Right kidney (tissue), 1 donor: Measurements from ENCODE around the gene SMPD3.

Experiments
- DNase-seq: peaks from one replicate; pipeline ENCODE4 v3.0.0-alpha.2; 2016

The SMPD3 gene

DNA sequence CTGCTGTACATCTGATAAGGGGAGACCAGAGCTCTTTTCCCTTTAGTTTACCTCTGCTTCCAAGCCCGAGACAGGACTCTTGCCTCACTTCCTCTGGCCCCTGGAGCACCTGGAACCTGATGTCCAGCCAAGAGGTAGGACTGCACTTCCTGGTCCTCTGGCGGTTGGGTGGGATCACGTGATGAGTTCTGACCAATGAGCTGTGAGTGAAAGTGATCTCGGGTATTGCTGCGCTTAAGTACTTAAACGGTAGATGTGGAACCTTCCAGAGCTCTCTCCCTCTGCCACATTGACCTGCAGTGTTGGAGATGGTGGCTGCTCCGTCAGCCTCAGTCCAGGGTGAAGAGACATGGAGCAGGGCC, 67.0 kb downstream of the SMPD3 start:
- no peak for DNase-seq

DNA sequence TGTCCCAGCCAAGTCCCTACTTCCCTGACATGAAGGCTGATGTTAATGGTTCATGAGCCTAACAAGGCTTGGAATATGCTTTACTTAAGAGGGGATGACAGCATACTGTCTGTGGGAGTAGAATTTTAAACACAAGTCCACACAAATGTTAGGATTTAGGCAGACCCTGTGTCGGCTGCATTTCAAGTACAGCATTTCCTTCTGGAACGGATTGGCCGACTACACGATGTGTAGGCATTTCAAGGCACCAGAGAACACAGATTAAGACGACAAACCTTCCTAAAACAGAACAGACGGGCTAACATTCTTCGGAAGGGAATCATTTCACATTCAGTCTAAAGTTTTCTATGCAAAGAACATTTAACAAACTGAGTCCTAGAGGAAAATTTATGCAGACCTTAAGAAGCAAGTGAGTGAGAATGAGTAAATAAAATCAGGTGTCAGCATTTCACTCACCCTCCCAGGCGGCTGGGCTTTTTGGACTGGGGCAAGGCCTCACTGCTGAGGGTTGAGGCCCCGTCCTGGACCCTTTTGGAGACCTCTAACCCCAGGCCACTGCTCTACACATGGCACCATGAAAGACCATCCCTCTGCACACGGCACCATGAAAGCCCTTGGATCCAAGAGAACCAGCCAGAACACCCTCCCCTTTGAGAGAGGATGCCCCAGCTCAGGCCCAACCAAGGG, 67.5 kb downstream of the SMPD3 start:
- no peak for DNase-seq

DNA sequence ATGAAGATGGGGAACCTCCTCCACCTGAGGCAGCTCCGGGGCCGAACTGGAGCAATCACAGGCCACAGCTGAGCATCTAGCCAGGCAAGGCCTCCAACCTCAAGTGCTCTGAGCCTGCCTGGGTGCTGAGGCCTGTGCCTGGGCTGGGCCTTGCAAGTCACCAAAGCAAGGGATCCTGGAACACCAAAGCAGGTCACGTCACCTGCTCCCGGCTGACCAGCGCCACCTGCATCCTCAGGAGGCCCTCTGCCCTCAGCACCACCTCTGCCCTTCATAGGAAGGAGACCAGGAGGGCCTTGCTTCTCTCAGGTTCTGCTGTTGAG, 68.0 kb downstream of the SMPD3 start:
- DNase-seq, result no peak

DNA sequence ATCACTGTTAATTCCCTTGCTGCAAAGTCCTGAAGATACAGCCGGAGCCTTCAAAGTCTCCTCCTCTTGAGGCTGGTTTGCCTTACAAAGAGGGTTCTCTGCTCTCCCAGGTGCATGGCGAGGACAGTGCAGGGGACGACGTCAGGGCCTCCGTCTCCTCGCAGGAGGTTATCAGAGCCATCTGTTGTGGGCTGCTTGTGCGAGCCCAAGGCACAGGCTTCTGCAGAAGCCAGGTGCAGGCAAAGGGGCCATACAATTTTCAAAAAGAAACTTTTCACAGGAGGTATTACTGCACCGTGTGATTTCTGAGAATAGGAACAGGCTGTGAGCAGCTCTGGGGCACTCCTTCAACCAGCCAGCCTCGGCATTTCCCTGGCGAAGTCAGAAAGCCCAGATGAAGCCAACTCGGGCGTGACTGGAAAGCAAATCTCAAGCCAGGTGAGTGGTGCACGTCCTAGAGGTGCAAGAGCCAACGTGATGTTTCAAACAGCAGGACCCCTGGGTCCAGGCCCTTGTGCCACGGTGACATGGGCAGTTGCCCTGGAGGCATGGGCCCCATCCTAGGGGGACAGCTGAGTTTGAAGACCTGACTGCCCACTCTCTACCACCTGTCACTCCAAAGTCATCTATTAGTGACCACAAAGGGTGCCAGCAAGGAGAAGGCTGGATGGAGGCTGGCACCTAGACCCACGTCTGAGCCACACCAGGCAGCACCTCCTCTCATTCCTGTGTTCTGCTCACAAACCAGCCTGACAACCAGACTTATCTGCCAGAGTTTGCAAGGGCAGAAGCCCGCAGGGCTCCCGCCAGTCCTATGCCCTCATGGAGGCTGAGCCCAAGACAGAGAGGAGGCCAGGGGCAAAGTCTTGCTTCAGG, 68.6 kb downstream of the SMPD3 start:
- no peak for DNase-seq

- DNase-seq, result no peak
Measured at GRCh38 chr16:68378436-68379415, 69.6 kb downstream of the SMPD3 start.

- no peak for DNase-seq
Measured at GRCh38 chr16:68377667-68378393, 70.5 kb downstream of the SMPD3 start.

GRCh38 chr16:68377221-68377620, 71.1 kb downstream of the SMPD3 start:
- DNase-seq, result no peak

DNA sequence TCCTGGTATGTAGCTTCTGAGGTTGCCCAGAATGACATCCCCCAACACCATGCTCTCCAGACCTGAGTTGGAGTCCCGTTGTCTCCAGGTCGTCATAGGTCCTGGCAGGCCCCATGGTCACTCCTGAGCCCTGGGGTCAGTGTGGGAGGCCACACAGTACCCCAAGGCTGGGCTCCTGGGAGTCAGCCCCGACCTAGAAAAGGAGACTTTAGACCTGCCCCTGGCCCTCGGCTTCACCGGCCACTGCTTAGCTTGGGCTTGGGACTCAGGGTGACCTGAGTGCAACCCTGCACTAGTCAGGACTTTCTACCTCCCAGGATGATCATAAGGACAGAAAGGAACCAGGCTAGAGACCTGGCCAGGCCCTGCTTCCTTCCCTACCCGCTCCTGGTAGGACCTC, 71.7 kb downstream of the SMPD3 start:
- DNase-seq, result no peak

- DNase-seq, result no peak
Measured at GRCh38 chr16:68375801-68376536, 72.3 kb downstream of the SMPD3 start.

DNA sequence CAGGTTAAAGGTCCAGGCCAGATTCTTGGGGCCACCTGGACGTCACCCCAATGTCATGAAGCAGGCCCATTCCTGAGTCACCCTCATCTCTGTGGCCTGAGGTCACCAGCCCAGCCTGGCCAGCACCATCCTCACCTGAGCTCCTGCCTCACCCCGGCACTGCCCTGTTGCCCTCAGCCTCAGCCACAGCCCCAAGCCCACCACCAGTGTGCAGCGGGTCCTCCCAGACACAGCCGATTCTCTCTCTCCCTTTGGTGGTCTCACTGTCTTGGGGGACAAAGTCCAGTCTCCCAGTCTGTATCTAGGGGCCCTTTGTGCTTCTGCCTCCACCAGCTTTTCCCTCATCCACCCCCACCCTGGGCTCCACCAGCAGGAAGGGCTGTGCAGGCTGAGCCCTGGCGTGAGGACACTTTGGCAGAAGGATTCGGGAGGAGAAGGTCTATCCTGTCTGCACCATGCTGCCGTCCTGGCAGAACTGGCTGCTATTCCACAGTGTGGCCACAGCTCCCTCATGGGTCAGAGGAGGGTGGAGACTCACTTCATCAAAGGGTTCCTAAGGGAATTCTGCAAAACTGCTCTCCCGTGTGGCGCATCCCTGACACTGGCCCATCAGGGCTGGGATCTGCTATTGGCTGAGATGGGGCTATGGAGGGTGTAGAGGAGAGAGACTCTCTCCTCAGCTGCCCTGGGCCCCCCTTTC, 73.2 kb downstream of the SMPD3 start:
- DNase-seq, result no peak

GRCh38 chr16:68374246-68374805, 74.0 kb downstream of the SMPD3 start:
- DNase-seq, result no peak

- DNase-seq, result no peak
Measured at GRCh38 chr16:68373528-68374245, 74.6 kb downstream of the SMPD3 start.

DNA sequence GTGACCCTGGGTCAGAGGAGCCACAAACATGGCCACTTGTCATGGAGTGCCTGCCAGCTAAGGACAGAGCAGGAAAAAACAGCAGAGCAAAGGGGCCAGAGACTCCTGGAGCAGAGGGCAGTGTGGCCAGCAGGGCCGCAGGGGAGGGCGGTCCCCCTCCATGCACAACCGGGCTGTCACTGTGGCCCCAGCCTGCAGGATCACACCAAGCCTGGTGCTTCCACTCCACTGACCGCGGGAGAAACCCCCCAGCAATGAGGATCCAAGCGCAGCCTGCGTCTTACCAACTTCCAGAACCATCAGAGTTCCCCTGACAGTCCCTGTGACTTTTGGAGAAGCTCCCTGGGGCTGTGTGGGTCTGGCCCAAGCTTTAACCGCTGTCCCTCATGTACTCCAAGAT, 75.5 kb downstream of the SMPD3 start:
- DNase-seq, result no peak

GRCh38 chr16:68372381-68372720, 76.0 kb downstream of the SMPD3 start:
- no peak for DNase-seq

DNA sequence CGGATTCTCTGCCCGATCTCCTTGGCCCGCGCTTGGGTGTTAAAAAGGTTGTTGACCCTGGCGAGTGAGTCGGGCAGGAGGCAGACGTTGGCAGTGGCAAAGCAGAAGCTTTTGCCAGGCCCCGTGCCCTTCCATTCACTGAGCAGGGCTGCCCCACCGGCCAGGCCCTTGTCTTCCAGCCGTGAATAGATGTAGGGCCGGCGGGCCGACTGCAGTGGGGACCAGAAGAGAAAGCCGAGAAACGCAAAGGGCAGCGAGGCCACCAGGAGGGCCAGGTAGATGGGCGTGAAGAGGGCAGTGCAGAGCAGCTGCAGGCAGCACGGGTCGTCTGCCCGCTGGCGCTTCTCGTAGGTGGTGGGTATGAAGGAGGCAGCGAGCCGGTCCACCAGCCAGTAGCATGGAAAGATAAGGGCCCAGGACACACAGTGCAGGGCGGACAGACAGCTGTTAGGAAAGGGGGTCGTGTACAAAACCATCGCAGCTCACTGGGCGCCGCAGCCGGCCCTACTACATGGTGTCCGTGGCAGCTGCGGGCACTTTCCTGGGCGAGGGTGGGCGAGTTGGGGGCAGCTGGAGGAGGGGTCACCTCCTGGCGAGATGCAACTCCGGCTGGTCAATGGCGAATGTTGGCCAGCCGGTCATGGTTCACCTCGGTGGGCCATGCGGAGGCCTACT, 76.5 kb downstream of the SMPD3 start:
- no peak for DNase-seq

- no peak for DNase-seq
Measured at GRCh38 chr16:68371276-68371651, 77.0 kb downstream of the SMPD3 start.

- no peak for DNase-seq
Measured at GRCh38 chr16:68370581-68371275, 77.6 kb downstream of the SMPD3 start.

DNA sequence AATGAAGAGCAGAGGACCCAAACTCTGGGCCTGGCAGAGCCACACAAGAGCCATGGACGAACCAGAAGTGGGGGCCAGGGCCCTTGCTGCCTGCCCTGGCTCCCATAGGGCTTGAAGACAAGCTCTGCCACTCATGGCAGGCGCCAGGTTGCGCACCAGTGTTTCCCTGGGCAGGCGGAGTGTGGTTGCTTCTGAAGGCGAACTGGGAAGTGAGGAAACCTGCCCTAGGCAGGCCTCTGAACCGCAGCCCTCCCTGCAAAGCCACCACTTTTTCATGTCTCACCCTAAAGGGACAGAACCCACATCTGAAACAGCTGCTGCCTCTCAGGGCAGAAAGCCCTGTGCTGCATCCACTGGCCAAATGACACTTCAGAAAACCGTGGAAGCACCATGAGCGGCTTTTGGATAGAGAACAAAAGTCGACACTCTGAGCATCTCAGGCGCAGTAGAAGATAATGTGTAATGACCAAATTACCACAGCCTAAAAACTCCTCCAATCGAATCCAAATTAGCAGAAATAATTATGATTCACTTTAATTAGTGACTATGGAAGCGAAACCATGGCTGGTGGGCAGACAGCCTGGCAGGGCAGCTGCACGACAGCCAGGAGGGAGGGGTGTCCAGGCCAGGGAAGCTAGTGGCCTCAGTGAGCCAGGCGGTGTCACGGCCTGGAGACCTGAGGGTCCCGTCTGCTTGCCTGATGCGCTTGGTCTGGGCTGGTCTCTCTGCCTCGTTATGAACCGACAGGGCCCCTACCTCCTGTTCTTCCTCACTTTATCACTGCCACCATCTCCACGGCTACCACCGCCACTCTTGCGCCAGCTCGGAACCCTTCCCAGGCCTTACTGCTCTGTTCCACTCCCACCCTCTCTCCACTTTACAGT, 78.4 kb downstream of the SMPD3 start:
- no peak for DNase-seq
